K562 (cell line): ENCODE results near the gene ST7. TPM values are rescaled to one million over a fixed set of nuclear protein-coding genes. Genes with fewer than 3 reads are reported as not detected.

ENCODE experiments used
- CTCFL ChIP-seq: IDR thresholded peaks from 2 replicates; pipeline ENCODE4 v1.6.1; 2011; ENCODE audit warnings: borderline replicate concordance, low read depth, mild to moderate bottlenecking, moderate library complexity, low read length; ENCODE audit not compliant: insufficient read depth, poor library complexity, severe bottlenecking
- EHMT2 ChIP-seq: fragments of 450-650 bp; IDR thresholded peaks from 2 replicates; pipeline ENCODE4 v1.6.1; 2018; ENCODE audit warnings: antibody characterized with exemption
- ESRRA ChIP-seq: fragments of 450-650 bp; IDR thresholded peaks from 2 replicates; pipeline ENCODE4 v1.6.1; 2014; ENCODE audit warnings: low read depth, mild to moderate bottlenecking, moderate library complexity, borderline replicate concordance
- FOS ChIP-seq: IDR thresholded peaks from 3 replicates; pipeline ENCODE4 v1.6.1; 2011; ENCODE audit not compliant: insufficient read length; ENCODE audit errors: extremely low read depth
- HNRNPH1 ChIP-seq: fragments of 200-400 bp; formaldehyde crosslinking; optimal IDR thresholded peaks from 2 replicates; pipeline ENCODE3; 2017; ENCODE audit warnings: low read depth, mild to moderate bottlenecking, low read length, moderate library complexity
- KAT8 ChIP-seq: fragments of 450-650 bp; IDR thresholded peaks from 2 replicates; pipeline ENCODE4 v1.6.1; 2016; ENCODE audit warnings: low read depth, mild to moderate bottlenecking
- KLF1 ChIP-seq: fragments of 450-650 bp; IDR thresholded peaks from 2 replicates; pipeline ENCODE4 v1.6.1; 2016; ENCODE audit warnings: missing genetic modification characterization, missing compliant biosample characterization
- PCBP1 ChIP-seq: fragments of 200-400 bp; formaldehyde crosslinking; IDR thresholded peaks from 2 replicates; pipeline ENCODE4 v1.6.1; 2018; ENCODE audit warnings: mild to moderate bottlenecking, low read depth, low read length; ENCODE audit not compliant: poor library complexity, severe bottlenecking
- PURB ChIP-seq: sonication (generic); formaldehyde crosslinking; IDR thresholded peaks from 2 replicates; pipeline ENCODE4 v1.9.0; 2021; ENCODE audit warnings: low read depth, mild to moderate bottlenecking, missing genetic modification reagents
- RCOR1 ChIP-seq, 2 experiments: IDR thresholded peaks; 2 replicates each; pipeline ENCODE4 v1.6.1; 2012; ENCODE audit warnings: low read depth in 2 of 2, low read length in 2 of 2, borderline replicate concordance in 1 of 2, improper control_type of control experiment in 1 of 2
- SREBF1 ChIP-seq: fragments of 150-350 bp; IDR thresholded peaks from 2 replicates; pipeline ENCODE4 v1.6.1; 2014; ENCODE audit warnings: antibody characterized with exemption, low read depth, low read length, borderline replicate concordance
- SRSF9 ChIP-seq: fragments of 200-400 bp; formaldehyde crosslinking; IDR thresholded peaks from 2 replicates; pipeline ENCODE4 v1.6.1; 2017; ENCODE audit warnings: low read depth, low read length, borderline replicate concordance
- TBL1XR1 ChIP-seq, 2 experiments: IDR thresholded peaks; 2 replicates each; pipeline ENCODE4 v1.6.1; 2012; ENCODE audit warnings: improper control_type of control experiment in 2 of 2, low read length in 2 of 2, mild to moderate bottlenecking in 1 of 2
- TEAD1 ChIP-seq, 2 experiments: fragments of 450-650 bp in 1 of 2; sonication (generic) in 1 of 2; formaldehyde crosslinking; IDR thresholded peaks; 2 replicates each; pipeline versions ENCODE4 v1.4.0 to v1.8.0; 2020 to 2022; ENCODE audit warnings: mild to moderate bottlenecking in 2 of 2, missing genetic modification reagents in 1 of 2
- THRB ChIP-seq: fragments of 450-650 bp; formaldehyde crosslinking; conservative IDR thresholded peaks from 2 replicates; pipeline ENCODE4 v1.4.0; 2022; ENCODE audit warnings: mild to moderate bottlenecking, missing genetic modification characterization
- XRCC4 ChIP-seq: IDR thresholded peaks from one replicate; pipeline ENCODE4 v1.6.1; 2011; ENCODE audit not compliant: insufficient read depth, insufficient read length; ENCODE audit errors: extremely low read depth
- ZHX1 ChIP-seq: fragments of 150-350 bp; conservative IDR thresholded peaks from 2 replicates; pipeline ENCODE4 v1.6.1; 2014; ENCODE audit warnings: low read length
- ZNF24 ChIP-seq: fragments of 450-650 bp; IDR thresholded peaks from 2 replicates; pipeline ENCODE4 v1.6.1; 2016
- ZNF589 ChIP-seq: fragments of 200-800 bp; sonication (Bioruptor generic); IDR thresholded peaks from 2 replicates; pipeline ENCODE4 v1.6.1; 2016; ENCODE audit warnings: low read depth, missing genetic modification characterization, missing compliant biosample characterization
- polyA plus RNA-seq, 8 experiments: library from polyadenylated mRNA; depleted of rRNA in 4 of 8; stranded (reverse) in 5 of 8; unstranded in 3 of 8; fragments of >200 nt; fragmentation: Nextera tagmentation in 2 of 8; fragmentation: Illumina TruSeq in 1 of 8; extraction: Ambion mirVana in 2 of 8; extraction: Trizol in 1 of 8; gene quantifications; 2 replicates each; pipeline versions ENCODE4 v1.2.1 to v1.2.3, GENCODE V29; 2011 to 2014; ENCODE audit warnings: inconsistent platforms in 1 of 8, missing spikeins in 1 of 8
- total RNA-seq, 7 experiments: library from RNA; depleted of rRNA in 6 of 7; stranded (reverse); fragments of >200 nt in 6 of 7; fragmentation: Illumina TruSeq in 2 of 7; extraction: Trizol in 2 of 7; gene quantifications; 2 replicates each; pipeline versions ENCODE4 v1.2.1 to v1.2.3, GENCODE V29; 2011 to 2021; ENCODE audit warnings: low replicate concordance in 1 of 7
- TF ChIP-seq, protein P1 (sequence below): fragments of 450-650 bp; formaldehyde crosslinking; IDR thresholded peaks from 2 replicates; pipeline ENCODE4 v1.4.0; 2022; ENCODE audit warnings: mild to moderate bottlenecking, moderate library complexity

Gene ST7
- total and polyA plus RNA-seq, 9 of the 15 experiments (the other 6 are each of a cell fraction or from before 2014, with no cell fraction given), result 23.9 to 56.3 (median 36.9) TPM

DNA sequence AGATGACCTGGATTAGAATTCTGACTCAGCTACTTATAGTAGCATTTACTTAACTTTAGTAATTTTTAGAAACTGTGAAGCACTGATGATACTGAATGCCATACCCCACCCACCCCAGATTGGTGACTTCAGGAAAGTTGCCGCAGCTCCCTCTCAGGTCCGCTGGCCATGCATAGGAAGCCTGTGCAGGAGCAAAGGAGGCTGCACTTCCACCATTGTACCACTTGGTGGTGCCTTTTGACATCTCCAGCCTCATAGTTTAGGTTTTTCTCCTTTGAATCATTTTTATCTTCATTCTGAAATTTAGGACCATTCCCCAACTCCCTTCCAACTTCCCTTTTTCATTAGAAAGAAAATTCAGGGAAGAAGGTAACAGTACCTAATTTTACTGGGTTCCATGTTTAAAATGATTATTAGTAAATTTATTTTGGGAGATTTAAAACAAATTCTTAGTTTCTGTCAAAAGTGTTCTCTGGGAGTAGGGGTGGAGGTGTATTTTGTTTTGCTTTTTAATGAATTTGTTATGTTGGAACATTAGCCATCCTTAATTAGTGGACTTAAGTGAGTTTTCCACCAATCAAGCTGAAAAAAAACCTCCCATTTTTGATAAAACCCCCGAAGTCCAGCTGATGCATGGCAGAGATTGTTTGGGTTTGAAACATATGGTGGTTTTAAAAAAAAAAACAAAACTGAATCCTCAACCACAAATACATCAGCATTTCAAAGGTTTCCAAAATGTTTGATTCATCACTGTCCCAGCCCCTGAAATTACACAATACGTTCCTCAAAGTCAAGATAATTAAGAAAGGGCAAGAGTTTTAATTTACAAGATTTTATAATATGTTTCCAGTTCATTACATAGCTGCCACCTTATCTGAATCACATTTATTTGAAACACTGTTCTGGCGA lies 259.9 kb downstream of the ST7 start (continued):
- no peak for TF ChIP-seq TEAD1 (CRISPR knock-in tag; IDR thresholded peaks at IDR 0.05)
- TF ChIP-seq PCBP1, result no peak
- TF ChIP-seq ZNF589 (CRISPR knock-in tag), result no peak
- no peak for TF ChIP-seq KAT8
- TF ChIP-seq SRSF9, result no peak
- TF ChIP-seq HNRNPH1, result no peak
- no peak for TF ChIP-seq ZNF24
- TF ChIP-seq, protein P1, sequence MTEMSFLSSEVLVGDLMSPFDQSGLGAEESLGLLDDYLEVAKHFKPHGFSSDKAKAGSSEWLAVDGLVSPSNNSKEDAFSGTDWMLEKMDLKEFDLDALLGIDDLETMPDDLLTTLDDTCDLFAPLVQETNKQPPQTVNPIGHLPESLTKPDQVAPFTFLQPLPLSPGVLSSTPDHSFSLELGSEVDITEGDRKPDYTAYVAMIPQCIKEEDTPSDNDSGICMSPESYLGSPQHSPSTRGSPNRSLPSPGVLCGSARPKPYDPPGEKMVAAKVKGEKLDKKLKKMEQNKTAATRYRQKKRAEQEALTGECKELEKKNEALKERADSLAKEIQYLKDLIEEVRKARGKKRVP (CRISPR knock-in tag), result no peak
- peak; percentile 85 for TF ChIP-seq EHMT2
- TF ChIP-seq CTCFL, result no peak
- 0 out of 2 replicates have a peak, but pooled peaks have one; percentile 47 for TF ChIP-seq ZHX1
- no peak for TF ChIP-seq XRCC4
- 0 out of 4 replicates have a peak, but pooled peaks of 1 of the 2 experiments have one; percentile 17 for TF ChIP-seq RCOR1 (IDR thresholded peaks at IDR 0.05; ENCODE audit: borderline replicate concordance in 1 of 2, low read depth in 2 of 2, low read length in 2 of 2)
- no peak for TF ChIP-seq SREBF1
- TF ChIP-seq THRB (CRISPR knock-in tag), result no peak
- TF ChIP-seq TBL1XR1 (IDR thresholded peaks at IDR 0.05; ENCODE audit: low read length in 2 of 2), result peak in 1 of 2 experiments; percentile 56; a peak in 1 of 4 replicates
- TF ChIP-seq PURB (CRISPR knock-in tag), result no peak
- TF ChIP-seq ESRRA, result no peak
- no peak for TF ChIP-seq FOS
- no peak for TF ChIP-seq KLF1 (tag)
